Measurements from ENCODE around the gene ALDH1A2.
"Not testable (repeated sequence)": the region's sequence is repeated elsewhere in the genome, so short reads cannot be mapped to it uniquely, and the experiment has no call there.

Gene ALDH1A2

DNA sequence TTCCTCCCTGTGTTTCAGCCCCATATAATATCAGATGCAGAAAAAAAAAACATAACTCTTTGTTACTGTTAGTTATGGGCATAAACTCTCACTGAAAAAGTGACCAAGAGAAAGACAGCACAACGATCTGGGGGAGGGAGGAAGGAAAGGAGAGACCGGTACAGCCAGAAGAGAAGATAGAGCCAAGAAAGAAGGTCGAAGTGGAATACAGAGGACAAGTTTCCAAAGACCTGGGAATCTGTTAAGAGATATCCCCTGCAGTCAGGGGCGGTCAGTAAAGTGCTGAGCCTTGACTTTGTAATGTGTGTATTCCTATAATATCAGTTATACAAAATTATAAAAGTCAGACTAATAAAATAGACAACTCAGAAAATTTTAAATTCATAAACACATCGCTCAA, 3.3 kb downstream of the ALDH1A2 start:
- Mint-ChIP-seq H3K27ac (no peak overlapping the region), H3K4me1 (ENCODE audit: low read depth) (peaks cover 16% of the 10 kb centered on the region), H3K36me3 (ENCODE audit: low read depth) (no peaks in the 10 kb centered on the region), H3K9me3 (no peaks in the 10 kb centered on the region), H3K27me3 (peaks cover 69% of the 10 kb centered on the region), H3K4me3 (no peak overlapping the region)
- intact Hi-C loops (cut with micrococcal nuclease), result no loop called here

- H3K4me1 Mint-ChIP-seq (ENCODE audit: low read depth), result peaks cover 9% of the 10 kb centered on the region
- no peaks in the 10 kb centered on the region for H3K36me3 Mint-ChIP-seq (ENCODE audit: low read depth)
- peaks cover 63% of the 10 kb centered on the region for H3K27me3 Mint-ChIP-seq
- H3K9me3 Mint-ChIP-seq, result no peaks in the 10 kb centered on the region
- no peak overlapping the region for H3K27ac Mint-ChIP-seq
- H3K4me3 Mint-ChIP-seq, result no peak overlapping the region
- intact Hi-C loops (cut with micrococcal nuclease), result no loop called here
Measured at GRCh38 chr15:58060575-58060974, 4.9 kb downstream of the ALDH1A2 start.

DNA sequence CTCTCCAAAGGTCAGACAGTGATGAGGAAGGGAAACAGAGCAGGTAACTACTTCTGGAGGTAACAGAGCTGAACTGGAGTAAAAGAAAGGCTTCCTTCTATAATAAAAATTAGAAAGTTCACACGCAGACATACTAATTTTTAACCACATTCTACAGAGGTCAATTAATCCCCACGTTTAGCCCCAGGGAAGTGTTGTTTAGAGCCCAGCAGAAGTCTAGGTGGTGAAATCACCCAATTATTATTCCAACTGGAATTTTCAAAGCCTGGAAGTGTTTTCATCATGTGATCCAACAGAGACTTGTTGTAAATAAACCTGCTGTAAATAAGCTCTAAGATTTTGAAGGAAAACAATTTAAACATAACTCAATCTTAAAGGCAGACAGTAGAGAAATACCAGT, 6.8 kb downstream of the ALDH1A2 start:
- Mint-ChIP-seq H3K4me3 (no peak overlapping the region), H3K4me1 (ENCODE audit: low read depth) (peaks cover 5% of the 10 kb centered on the region), H3K36me3 (ENCODE audit: low read depth) (no peaks in the 10 kb centered on the region), H3K27ac (no peak overlapping the region), H3K27me3 (peaks cover 48% of the 10 kb centered on the region), H3K9me3 (no peaks in the 10 kb centered on the region)
- intact Hi-C loops (cut with micrococcal nuclease), result no loop called here

DNA sequence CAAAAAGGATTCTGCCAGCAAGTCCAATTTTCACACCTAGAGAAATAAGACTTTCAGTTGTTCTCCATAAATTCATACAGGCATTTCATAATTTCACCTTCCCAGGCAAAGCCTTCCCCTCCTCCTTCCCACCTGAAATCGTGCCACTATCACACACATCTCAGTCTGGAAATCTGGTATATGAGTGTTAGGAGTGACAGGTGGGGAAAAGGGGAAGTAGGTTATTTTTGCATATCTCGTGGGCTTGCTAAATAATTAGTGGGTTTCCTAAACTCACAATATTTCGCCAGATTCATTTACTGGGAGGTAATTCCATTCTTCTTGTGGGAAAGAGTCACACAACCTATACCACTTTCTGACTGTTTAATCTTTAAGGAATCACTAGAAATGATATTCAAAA, 7.4 kb downstream of the ALDH1A2 start:
- Mint-ChIP-seq H3K9me3 (no peaks in the 10 kb centered on the region), H3K27ac (no peak overlapping the region), H3K36me3 (ENCODE audit: low read depth) (no peaks in the 10 kb centered on the region), H3K4me1 (ENCODE audit: low read depth) (peaks cover 5% of the 10 kb centered on the region), H3K27me3 (peaks cover 43% of the 10 kb centered on the region), H3K4me3 (no peak overlapping the region)
- intact Hi-C loops (cut with micrococcal nuclease), result no loop called here

DNA sequence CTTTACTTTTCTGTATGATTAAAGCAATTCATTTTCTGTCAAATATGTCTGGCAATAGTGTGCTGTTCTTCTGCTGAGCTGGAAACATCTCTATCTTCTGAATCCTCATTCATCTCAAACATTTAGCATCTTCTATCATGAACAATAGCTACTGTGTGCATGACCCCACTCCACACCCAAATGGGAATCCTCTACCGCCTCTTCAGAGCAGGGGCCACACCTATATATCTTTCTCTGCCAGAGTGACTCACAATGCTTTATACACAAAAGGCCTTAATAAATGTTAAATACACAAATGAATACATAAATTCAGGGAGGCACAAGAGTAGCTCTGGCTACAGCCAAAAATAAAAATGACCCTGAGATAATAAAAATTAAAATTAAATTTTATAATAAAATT, 8.0 kb downstream of the ALDH1A2 start:
- Mint-ChIP-seq H3K9me3 (no peaks in the 10 kb centered on the region), H3K27me3 (peaks cover 39% of the 10 kb centered on the region)

GRCh38 chr15:58056015-58056414, 9.5 kb downstream of the ALDH1A2 start:
- intact Hi-C loops (cut with micrococcal nuclease), result no loop called here
- Mint-ChIP-seq H3K4me3 (no peak overlapping the region), H3K36me3 (ENCODE audit: low read depth) (no peaks in the 10 kb centered on the region), H3K4me1 (ENCODE audit: low read depth) (peaks cover 5% of the 10 kb centered on the region), H3K9me3 (no peaks in the 10 kb centered on the region), H3K27ac (no peak overlapping the region), H3K27me3 (peaks cover 28% of the 10 kb centered on the region)

More for the DNA sequence above, 8.0 kb downstream of the ALDH1A2 start:
- H3K4me3 Mint-ChIP-seq, result no peak overlapping the region
- intact Hi-C loops (cut with micrococcal nuclease), result no loop called here
- H3K4me1 Mint-ChIP-seq (ENCODE audit: low read depth), result peaks cover 5% of the 10 kb centered on the region
- no peak overlapping the region for H3K27ac Mint-ChIP-seq
- H3K36me3 Mint-ChIP-seq (ENCODE audit: low read depth), result no peaks in the 10 kb centered on the region

DNA sequence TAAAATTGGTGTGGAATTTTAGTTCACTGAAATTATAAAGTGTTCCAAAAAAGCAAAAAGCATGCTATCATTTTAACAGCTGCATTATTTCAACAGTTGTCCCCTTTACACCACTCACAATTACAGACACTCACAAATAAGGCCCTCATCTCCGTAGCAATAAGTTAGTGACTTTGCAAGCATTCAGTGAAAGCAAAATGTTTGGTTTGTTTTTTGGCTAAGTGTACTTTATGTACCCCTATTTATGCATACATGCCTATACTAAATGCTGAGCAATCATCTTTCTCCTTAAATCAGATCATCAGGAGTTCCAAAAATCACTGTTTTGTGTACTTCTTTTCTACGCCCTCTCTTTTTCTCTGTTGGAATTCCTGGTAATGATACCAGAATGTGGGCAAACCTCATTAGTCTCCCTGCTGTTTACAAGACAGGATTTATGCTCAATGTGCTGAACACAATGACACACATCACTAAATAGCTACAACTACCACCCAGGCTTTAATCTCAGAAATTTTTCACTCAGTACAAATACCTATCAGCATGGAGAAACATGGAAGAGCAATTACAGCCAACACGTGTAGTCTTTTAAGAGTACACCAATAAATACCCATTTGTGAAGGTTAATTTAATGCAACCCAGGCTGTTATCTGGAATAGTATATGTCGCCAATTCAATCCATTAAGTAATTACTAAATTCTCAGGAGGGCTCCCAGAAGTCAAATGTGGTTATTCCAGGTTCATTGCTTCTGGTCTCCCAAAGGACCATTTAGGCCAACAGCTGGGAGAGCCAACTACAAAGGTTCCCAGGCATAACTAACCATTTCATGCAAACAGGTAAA, 12.0 kb downstream of the ALDH1A2 start:
- Mint-ChIP-seq H3K9me3 (no peaks in the 10 kb centered on the region), H3K4me3 (no peak overlapping the region)

GRCh38 chr15:58052334-58052733, 13.2 kb downstream of the ALDH1A2 start:
- no peak overlapping the region for H3K27ac Mint-ChIP-seq
- intact Hi-C loops (cut with micrococcal nuclease), result no loop called here
- no peak overlapping the region for H3K4me3 Mint-ChIP-seq
- H3K36me3 Mint-ChIP-seq (ENCODE audit: low read depth), result no peaks in the 10 kb centered on the region
- H3K27me3 Mint-ChIP-seq, result peaks cover 9% of the 10 kb centered on the region
- H3K9me3 Mint-ChIP-seq, result no peaks in the 10 kb centered on the region
- no peaks in the 10 kb centered on the region for H3K4me1 Mint-ChIP-seq (ENCODE audit: low read depth)

More for the DNA sequence above, 12.0 kb downstream of the ALDH1A2 start:
- Mint-ChIP-seq H3K27ac (no peak overlapping the region), H3K27me3 (peaks cover 16% of the 10 kb centered on the region), H3K4me1 (ENCODE audit: low read depth) (peaks cover 5% of the 10 kb centered on the region), H3K36me3 (ENCODE audit: low read depth) (no peaks in the 10 kb centered on the region)
- intact Hi-C loops (cut with micrococcal nuclease), result no loop called here

GRCh38 chr15:58049520-58050227, 15.8 kb downstream of the ALDH1A2 start:
- Mint-ChIP-seq H3K27ac (no peak overlapping the region), H3K36me3 (ENCODE audit: low read depth) (no peaks in the 10 kb centered on the region), H3K4me3 (no peak overlapping the region), H3K9me3 (no peaks in the 10 kb centered on the region), H3K27me3 (peaks cover 4% of the 10 kb centered on the region), H3K4me1 (ENCODE audit: low read depth) (peaks cover 5% of the 10 kb centered on the region)
- intact Hi-C loops (cut with micrococcal nuclease), result no loop called here

DNA sequence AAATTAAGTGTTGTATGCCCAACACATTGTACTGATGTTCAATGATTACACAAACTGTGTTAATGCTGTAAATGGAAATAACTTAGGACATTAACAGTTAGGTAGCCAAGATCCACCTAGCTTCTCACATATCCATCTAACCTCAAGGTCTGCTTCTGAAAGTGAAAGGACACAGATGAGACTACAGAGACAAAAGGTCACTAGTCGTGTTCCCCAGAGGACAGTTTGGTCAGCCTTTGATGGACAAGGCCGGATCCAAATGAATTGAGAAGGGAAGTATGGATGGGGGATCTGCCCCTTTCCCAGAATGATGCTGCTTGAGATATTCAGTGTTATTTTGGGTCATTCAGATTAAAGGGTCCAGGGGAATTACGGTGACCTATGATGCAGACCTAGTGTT, 17.2 kb downstream of the ALDH1A2 start:
- H3K27me3 Mint-ChIP-seq, result peaks cover 1% of the 10 kb centered on the region
- peaks cover 10% of the 10 kb centered on the region for H3K4me1 Mint-ChIP-seq (ENCODE audit: low read depth)
- H3K4me3 Mint-ChIP-seq, result no peak overlapping the region
- H3K9me3 Mint-ChIP-seq, result no peaks in the 10 kb centered on the region
- intact Hi-C loops (cut with micrococcal nuclease), result no loop called here
- H3K36me3 Mint-ChIP-seq (ENCODE audit: low read depth), result no peaks in the 10 kb centered on the region
- no peak overlapping the region for H3K27ac Mint-ChIP-seq

GRCh38 chr15:58047149-58047548, 18.4 kb downstream of the ALDH1A2 start:
- Mint-ChIP-seq H3K4me1 (ENCODE audit: low read depth) (peaks cover 10% of the 10 kb centered on the region), H3K27me3 (peaks cover 1% of the 10 kb centered on the region), H3K9me3 (no peaks in the 10 kb centered on the region), H3K36me3 (ENCODE audit: low read depth) (no peaks in the 10 kb centered on the region), H3K27ac (no peak overlapping the region), H3K4me3 (no peak overlapping the region)
- intact Hi-C loops (cut with micrococcal nuclease), result no loop called here

DNA sequence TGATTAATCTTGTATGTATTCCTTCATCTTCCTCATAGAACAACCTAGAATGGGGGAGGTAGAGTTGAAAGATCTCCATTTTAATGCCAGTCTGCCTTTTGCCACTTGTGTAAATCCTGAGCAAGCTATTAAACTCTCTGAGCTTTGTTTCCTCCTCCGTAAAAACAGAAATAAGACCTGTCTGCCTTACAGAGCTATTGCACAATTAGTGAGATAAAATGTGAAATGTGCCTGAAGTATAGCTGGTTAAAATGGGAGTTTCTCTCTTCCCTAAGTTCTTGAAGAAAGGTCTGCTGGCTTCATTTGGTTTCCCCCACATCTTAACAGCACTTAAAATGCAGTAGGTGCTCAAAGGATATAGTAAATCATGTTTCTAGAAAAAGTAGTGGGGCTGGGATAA, 19.0 kb downstream of the ALDH1A2 start:
- Mint-ChIP-seq H3K9me3 (no peaks in the 10 kb centered on the region), H3K4me1 (ENCODE audit: low read depth) (peaks cover 10% of the 10 kb centered on the region), H3K27me3 (peaks cover 1% of the 10 kb centered on the region), H3K27ac (no peak overlapping the region), H3K36me3 (ENCODE audit: low read depth) (no peaks in the 10 kb centered on the region), H3K4me3 (no peak overlapping the region)
- intact Hi-C loops (cut with micrococcal nuclease), result no loop called here

DNA sequence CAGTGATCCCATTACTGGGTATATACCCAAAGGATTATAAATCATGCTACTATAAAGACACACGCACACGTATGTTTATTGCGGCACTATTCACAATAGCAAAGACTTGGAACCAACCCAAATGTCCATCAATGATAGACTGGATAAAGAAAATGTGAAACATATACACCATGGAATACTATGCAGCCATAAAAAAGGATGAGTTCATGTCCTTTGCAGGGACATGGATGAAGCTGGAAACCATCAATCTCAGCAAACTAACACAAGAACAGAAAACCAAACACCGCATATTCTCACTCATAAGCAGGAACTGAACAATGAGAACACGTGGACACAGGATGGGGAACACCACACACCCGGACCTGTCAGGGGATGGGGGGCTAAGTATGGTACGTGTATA, 20.1 kb downstream of the ALDH1A2 start:
- H3K4me1 Mint-ChIP-seq (ENCODE audit: low read depth); H3K27ac Mint-ChIP-seq; H3K4me3 Mint-ChIP-seq; H3K27me3 Mint-ChIP-seq; H3K36me3 Mint-ChIP-seq (ENCODE audit: low read depth); intact Hi-C loops (cut with micrococcal nuclease); H3K9me3 Mint-ChIP-seq: not testable (repeated sequence)

GRCh38 chr15:58044551-58044950, 21.0 kb downstream of the ALDH1A2 start:
- Mint-ChIP-seq H3K36me3 (ENCODE audit: low read depth) (no peaks in the 10 kb centered on the region), H3K27me3 (peaks cover 1% of the 10 kb centered on the region), H3K27ac (no peak overlapping the region), H3K4me1 (ENCODE audit: low read depth) (peaks cover 12% of the 10 kb centered on the region), H3K4me3 (no peak overlapping the region), H3K9me3 (no peaks in the 10 kb centered on the region)
- intact Hi-C loops (cut with micrococcal nuclease), result no loop called here

All from dendritic cell treated with granulocyte-macrophage colony-stimulating factor and Interleukin-4, amounts not matched to agents 40 ng/mL and 50 ng/mL, for 4 days (primary cell).